ENCODE results near the gene CASK.

DNA sequence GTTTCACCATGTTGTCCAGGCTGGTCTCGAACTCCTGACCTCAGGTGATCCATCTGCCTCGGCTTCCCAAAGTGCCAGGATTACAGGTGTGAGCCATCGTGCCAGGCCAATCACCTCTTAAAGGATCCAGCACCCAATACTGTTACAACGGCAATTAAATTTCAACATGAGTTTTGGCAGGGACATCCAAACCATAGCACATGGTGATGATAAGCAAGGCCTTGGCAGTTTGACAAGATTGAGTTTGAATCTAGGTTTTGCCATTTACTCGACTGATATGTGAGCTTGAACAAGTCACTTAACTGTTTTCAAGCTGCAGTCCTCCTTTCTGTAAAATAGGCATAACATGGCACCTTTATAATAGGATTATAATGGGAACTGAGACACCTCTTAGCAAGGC, 115.3 kb downstream of the CASK start:
- no peak for TF ChIP-seq EGR1 (IDR thresholded peaks at IDR 0.05; ENCODE audit: low read depth in 2 of 2)
- TF ChIP-seq, protein P1, sequence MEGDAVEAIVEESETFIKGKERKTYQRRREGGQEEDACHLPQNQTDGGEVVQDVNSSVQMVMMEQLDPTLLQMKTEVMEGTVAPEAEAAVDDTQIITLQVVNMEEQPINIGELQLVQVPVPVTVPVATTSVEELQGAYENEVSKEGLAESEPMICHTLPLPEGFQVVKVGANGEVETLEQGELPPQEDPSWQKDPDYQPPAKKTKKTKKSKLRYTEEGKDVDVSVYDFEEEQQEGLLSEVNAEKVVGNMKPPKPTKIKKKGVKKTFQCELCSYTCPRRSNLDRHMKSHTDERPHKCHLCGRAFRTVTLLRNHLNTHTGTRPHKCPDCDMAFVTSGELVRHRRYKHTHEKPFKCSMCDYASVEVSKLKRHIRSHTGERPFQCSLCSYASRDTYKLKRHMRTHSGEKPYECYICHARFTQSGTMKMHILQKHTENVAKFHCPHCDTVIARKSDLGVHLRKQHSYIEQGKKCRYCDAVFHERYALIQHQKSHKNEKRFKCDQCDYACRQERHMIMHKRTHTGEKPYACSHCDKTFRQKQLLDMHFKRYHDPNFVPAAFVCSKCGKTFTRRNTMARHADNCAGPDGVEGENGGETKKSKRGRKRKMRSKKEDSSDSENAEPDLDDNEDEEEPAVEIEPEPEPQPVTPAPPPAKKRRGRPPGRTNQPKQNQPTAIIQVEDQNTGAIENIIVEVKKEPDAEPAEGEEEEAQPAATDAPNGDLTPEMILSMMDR (IDR thresholded peaks at IDR 0.05; ENCODE audit: low read depth, low read length, missing input control): no peak
- TF ChIP-seq RXRA (IDR thresholded peaks at IDR 0.05): no peak
- TF ChIP-seq FOXA1 (IDR thresholded peaks at IDR 0.05): no peak
- TF ChIP-seq TAF1 (conservative IDR thresholded peaks at IDR 0.05): no peak
- no peak for TF ChIP-seq JUND (IDR thresholded peaks at IDR 0.05)
- TF ChIP-seq HNF4A (conservative IDR thresholded peaks at IDR 0.05): no peak
- no peak for TF ChIP-seq YY1 (IDR thresholded peaks at IDR 0.05)
- TF ChIP-seq GABPA (IDR thresholded peaks at IDR 0.05 in 1 of 2, conservative IDR thresholded peaks at IDR 0.05 in 1 of 2): no peak
- TF ChIP-seq, protein P2, sequence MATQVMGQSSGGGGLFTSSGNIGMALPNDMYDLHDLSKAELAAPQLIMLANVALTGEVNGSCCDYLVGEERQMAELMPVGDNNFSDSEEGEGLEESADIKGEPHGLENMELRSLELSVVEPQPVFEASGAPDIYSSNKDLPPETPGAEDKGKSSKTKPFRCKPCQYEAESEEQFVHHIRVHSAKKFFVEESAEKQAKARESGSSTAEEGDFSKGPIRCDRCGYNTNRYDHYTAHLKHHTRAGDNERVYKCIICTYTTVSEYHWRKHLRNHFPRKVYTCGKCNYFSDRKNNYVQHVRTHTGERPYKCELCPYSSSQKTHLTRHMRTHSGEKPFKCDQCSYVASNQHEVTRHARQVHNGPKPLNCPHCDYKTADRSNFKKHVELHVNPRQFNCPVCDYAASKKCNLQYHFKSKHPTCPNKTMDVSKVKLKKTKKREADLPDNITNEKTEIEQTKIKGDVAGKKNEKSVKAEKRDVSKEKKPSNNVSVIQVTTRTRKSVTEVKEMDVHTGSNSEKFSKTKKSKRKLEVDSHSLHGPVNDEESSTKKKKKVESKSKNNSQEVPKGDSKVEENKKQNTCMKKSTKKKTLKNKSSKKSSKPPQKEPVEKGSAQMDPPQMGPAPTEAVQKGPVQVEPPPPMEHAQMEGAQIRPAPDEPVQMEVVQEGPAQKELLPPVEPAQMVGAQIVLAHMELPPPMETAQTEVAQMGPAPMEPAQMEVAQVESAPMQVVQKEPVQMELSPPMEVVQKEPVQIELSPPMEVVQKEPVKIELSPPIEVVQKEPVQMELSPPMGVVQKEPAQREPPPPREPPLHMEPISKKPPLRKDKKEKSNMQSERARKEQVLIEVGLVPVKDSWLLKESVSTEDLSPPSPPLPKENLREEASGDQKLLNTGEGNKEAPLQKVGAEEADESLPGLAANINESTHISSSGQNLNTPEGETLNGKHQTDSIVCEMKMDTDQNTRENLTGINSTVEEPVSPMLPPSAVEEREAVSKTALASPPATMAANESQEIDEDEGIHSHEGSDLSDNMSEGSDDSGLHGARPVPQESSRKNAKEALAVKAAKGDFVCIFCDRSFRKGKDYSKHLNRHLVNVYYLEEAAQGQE (IDR thresholded peaks at IDR 0.05): no peak
- TF ChIP-seq RAD21 (IDR thresholded peaks at IDR 0.05): no peak
- TF ChIP-seq SP1 (IDR thresholded peaks at IDR 0.05): no peak
- TF ChIP-seq, protein P3, sequence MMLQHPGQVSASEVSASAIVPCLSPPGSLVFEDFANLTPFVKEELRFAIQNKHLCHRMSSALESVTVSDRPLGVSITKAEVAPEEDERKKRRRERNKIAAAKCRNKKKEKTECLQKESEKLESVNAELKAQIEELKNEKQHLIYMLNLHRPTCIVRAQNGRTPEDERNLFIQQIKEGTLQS (IDR thresholded peaks at IDR 0.05): no peak
